Tibial artery (tissue), 4 donors: ENCODE measurements around the gene CGREF1.

Experiments
- DNase-seq, 2 donors: peaks; one replicate each; pipeline ENCODE4 v3.0.0-alpha.2; 2019
- H3K27ac ChIP-seq, 2 donors: fragments of 200-600 bp; sonication (generic) in 1 of 2; 1 replicate in 1 of 2; 2 replicates in 1 of 2; pipeline ENCODE4 v1.5.1; 2018 to 2019; ENCODE audit warnings: mild to moderate bottlenecking in 1 of 2
- H3K27me3 ChIP-seq, 2 donors: fragments of 200-600 bp; sonication (generic) in 1 of 2; one replicate each; pipeline versions ENCODE4 v1.5.1 to v1.6.0; 2016 to 2019
- H3K36me3 ChIP-seq, 3 donors: fragments of 200-600 bp; sonication (generic) in 2 of 3; one replicate each; pipeline ENCODE4 v1.5.1; 2016 to 2019; ENCODE audit warnings: mild to moderate bottlenecking in 2 of 3
- H3K4me1 ChIP-seq, 4 donors: fragments of 200-600 bp; sonication (generic) in 2 of 4; 1 replicate in 3 of 4; 2 replicates in 1 of 4; pipeline ENCODE4 v1.5.1; 2016 to 2019
- H3K4me3 ChIP-seq, 2 donors: fragments of 200-600 bp; sonication (generic) in 1 of 2; 1 replicate in 1 of 2; 2 replicates in 1 of 2; pipeline ENCODE4 v1.5.1; 2018 to 2019; ENCODE audit warnings: mild to moderate bottlenecking in 2 of 2
- H3K9me3 ChIP-seq, 3 donors: fragments of 200-600 bp; sonication (generic) in 1 of 3; one replicate each; pipeline ENCODE4 v1.5.1; 2016 to 2019
- CTCF ChIP-seq, 2 experiments: fragments of 200-600 bp in 1 of 2; fragments of 450-650 bp in 1 of 2; IDR thresholded peaks; one replicate each; pipeline ENCODE4 v1.5.1; 2017 to 2019; ENCODE audit warnings: antibody characterized with exemption in 2 of 2, mild to moderate bottlenecking in 1 of 2, moderate library complexity in 1 of 2
- intact Hi-C: fragments of 100-400 bp; cut with DNase I; formaldehyde crosslinking; loops from one replicate; pipeline ENCODE4 v1.15.0; 2023; ENCODE audit warnings: low total_unique reads

CGREF1 gene

GRCh38 chr2:27060323-27060722 is 58.6 kb downstream of the CGREF1 start:
- TF ChIP-seq CTCF (IDR thresholded peaks at IDR 0.05): no peak
- Histone ChIP-seq H3K27me3 (no peaks in the 10 kb centered on the region), H3K4me1 (no peaks in the 10 kb centered on the region), H3K9me3 (no peaks in the 10 kb centered on the region), H3K4me3 (no peak overlapping the region), H3K36me3 (peaks cover 18 to 69% (median 24%) of the 10 kb centered on the region in 3 donors), H3K27ac (no peak overlapping the region)
- no peak for DNase-seq
- intact Hi-C loops: no loop called here

- H3K9me3 ChIP-seq: no peaks in the 10 kb centered on the region
- intact Hi-C loops: no loop called here
- H3K4me3 ChIP-seq: no peak overlapping the region
- H3K27ac ChIP-seq: no peak overlapping the region
- H3K4me1 ChIP-seq: no peaks in the 10 kb centered on the region
- H3K27me3 ChIP-seq: no peaks in the 10 kb centered on the region
- TF ChIP-seq CTCF (IDR thresholded peaks at IDR 0.05): no peak
- no peak for DNase-seq
- peaks cover 21 to 69% (median 34%) of the 10 kb centered on the region in 3 donors for H3K36me3 ChIP-seq
These were observed 59.6 kb downstream of the CGREF1 start for GRCh38 chr2:27059141-27059820.

GRCh38 chr2:27058210-27058609 is 60.7 kb downstream of the CGREF1 start:
- intact Hi-C loops: no loop called here
- no peak for TF ChIP-seq CTCF (IDR thresholded peaks at IDR 0.05)
- Histone ChIP-seq H3K4me3 (no peak overlapping the region), H3K9me3 (no peaks in the 10 kb centered on the region), H3K4me1 (no peaks in the 10 kb centered on the region), H3K36me3 (peaks cover 21 to 74% (median 36%) of the 10 kb centered on the region in 3 donors), H3K27me3 (no peaks in the 10 kb centered on the region), H3K27ac (no peak overlapping the region)
- DNase-seq: no peak

- no peak for TF ChIP-seq CTCF (IDR thresholded peaks at IDR 0.05)
- Histone ChIP-seq H3K9me3 (no peaks in the 10 kb centered on the region), H3K27me3 (no peaks in the 10 kb centered on the region), H3K4me1 (peaks cover 0 to 7% (median 4%) of the 10 kb centered on the region in 4 donors), H3K27ac (no peak overlapping the region), H3K4me3 (no peak overlapping the region), H3K36me3 (peaks cover 21 to 72% (median 33%) of the 10 kb centered on the region in 3 donors)
- intact Hi-C loops: no loop called here
- DNase-seq: no peak
These were observed 61.7 kb downstream of the CGREF1 start for GRCh38 chr2:27057184-27057583.

GRCh38 chr2:27054721-27055120 is 64.2 kb downstream of the CGREF1 start:
- Histone ChIP-seq H3K27me3 (no peaks in the 10 kb centered on the region), H3K9me3 (no peaks in the 10 kb centered on the region), H3K4me1 (peaks cover 0 to 14% (median 7%) of the 10 kb centered on the region in 4 donors), H3K27ac (no peak overlapping the region), H3K36me3 (peaks cover 21 to 64% (median 31%) of the 10 kb centered on the region in 3 donors), H3K4me3 (no peak overlapping the region)
- no peak for DNase-seq
- TF ChIP-seq CTCF (IDR thresholded peaks at IDR 0.05): no peak
- intact Hi-C loops: loop anchor here (5.0 kb wide), 1 partner anchor 33 kb away; the partner anchor contains the start of gene KHK
